Islet of Langerhans (tissue), 1 donor: ENCODE data around the gene COL6A2.
"Not testable (repeated sequence)": the region's sequence is repeated elsewhere in the genome, so short reads cannot be mapped to it uniquely, and the experiment has no call there.

Source experiments
- FAIRE-seq: peaks from one replicate; lab custom pipeline; 2011; peaks lifted over from hg19 to GRCh38; lab: Jason Lieb, UNC

COL6A2 gene

DNA sequence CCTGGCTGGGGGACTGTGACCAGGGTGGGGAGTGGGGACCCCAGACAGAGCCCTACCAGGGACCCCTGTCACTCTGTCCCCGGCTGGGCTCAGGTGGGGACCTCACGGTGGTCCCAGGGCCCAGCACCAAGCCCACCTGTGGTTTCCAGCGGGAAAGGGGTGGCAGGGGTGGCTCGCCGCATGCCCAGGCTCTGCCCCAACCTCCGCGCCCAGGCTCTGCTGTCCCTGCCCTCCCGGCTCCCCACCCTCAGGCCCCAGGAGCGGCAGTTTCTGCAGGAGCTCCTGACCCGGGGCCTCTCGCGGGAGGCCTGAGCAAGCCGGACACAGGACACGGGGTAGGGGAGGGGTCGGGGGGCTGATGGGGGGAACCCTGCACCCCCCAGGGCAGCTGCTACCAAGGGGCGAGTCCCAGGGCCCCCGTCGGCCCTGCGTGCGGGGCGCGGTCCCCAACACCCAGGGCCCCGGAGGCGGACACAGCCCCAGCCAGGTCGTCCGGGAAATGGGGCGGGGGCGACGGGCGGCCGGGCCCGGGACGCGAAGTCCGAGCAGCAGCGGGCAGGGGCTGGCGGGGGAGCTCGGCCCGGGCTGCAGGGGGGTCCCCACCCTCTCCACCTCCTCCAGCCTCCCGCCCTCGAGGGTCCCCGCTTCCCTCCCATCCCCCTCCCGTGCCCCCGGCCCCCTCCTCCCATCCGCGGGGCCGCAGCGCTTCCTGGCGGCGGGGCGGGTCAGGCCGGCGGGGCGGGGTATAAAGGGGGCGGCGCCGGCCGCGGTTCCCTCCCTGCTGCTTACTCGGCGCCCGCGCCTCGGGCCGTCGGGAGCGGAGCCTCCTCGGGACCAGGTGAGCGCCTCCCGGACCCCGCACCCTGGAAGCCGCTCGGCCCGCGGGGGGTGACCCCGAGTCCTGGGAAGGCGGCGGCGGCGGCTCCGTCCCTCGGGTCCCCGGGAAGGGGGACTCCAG is at the start of gene COL6A2:
Gene COL6A2 (plus strand): TSS at position 777 of the 958 bp plus-strand sequence.
- FAIRE-seq: no peak

- no peak for FAIRE-seq
Measured at GRCh38 chr21:46048926-46049889, 48.7 kb upstream of the COL6A2 start.

- no peak for FAIRE-seq
Measured at GRCh38 chr21:46049890-46050667, 47.8 kb upstream of the COL6A2 start.

DNA sequence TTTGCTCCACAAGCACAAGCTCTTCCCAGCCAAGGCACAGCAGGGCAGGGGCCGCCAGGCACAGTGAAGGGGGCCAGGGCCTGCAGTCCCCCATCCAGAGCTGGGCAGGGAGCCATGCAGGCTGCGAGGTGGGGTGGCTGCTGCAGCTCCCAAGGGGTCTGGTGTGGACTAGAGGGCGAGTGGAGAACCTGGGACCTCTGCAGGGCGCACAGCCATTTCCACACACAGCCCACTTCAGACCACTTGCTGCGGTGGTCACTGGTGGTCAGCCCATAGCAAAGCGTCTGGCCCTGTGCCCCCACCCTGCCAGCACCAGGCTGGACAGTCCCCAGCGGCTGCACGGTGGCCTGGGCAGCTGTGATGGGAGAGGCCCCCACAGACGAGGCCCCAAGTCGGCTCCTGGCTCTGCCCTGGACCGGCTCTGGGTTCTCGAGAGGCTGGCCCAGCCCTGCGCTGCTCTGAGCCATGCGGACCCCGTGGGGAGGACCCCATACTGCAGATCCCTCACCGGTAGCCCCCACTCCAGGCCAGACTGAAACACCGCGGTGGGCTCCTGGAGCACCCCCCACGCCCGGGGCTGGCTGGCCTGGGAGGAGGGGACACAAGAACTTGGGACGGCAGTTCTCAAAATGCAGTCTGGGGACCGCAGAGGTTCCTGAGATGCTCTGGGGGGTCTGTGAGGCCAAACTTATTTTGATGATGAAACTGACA is 47.1 kb upstream of the COL6A2 start:
- FAIRE-seq: no peak

GRCh38 chr21:46051379-46051770 is 46.5 kb upstream of the COL6A2 start:
- no peak for FAIRE-seq

DNA sequence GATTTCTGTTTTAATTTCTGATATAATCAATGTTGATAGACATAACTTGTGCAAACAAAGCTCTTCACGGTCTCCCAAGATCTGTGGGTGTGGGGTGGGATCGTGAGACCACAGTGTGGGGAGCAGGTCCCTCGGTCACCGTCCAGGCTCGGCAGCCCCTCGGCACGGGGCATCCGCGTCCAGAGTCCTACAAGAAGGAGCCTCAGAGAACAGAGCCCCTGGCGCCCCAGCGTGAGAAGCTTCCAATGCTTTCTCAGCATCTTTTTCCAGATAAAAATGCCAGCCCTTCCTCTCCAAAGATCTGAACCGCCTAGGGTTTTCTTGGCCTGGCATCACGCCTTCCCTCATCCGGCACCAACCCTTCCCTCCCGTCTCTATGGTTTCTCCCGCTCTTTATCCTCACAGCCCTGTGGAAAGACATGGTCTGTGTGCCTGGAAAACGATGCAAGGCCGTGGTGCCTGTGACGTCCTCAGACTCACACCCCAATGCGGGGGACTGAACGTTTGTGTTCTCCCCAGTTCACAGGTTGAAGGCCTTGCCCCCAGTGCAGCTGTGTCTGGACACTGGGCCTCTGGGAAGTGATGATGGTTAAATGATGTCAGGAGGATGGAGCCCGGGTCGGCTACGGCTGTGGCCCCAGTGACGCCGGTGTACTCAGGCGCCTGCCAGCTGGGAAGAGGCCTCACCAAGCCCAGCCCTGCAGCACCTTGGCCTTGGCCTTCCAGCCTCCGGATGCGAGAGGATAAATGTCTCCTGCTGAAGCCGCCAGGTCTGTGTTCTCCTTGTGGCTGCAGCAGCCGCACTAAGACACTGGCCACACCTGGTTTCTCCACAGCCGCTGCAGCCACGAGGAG is 45.9 kb upstream of the COL6A2 start:
- no peak for FAIRE-seq

- FAIRE-seq: no peak
Measured at GRCh38 chr21:46052703-46053651, 44.9 kb upstream of the COL6A2 start.

GRCh38 chr21:46054031-46054430 is 43.9 kb upstream of the COL6A2 start:
- no peak for FAIRE-seq

- no peak for FAIRE-seq
Measured at GRCh38 chr21:46054451-46054881, 43.4 kb upstream of the COL6A2 start.

- no peak for FAIRE-seq
Measured at GRCh38 chr21:46055863-46056281, 42.0 kb upstream of the COL6A2 start.

DNA sequence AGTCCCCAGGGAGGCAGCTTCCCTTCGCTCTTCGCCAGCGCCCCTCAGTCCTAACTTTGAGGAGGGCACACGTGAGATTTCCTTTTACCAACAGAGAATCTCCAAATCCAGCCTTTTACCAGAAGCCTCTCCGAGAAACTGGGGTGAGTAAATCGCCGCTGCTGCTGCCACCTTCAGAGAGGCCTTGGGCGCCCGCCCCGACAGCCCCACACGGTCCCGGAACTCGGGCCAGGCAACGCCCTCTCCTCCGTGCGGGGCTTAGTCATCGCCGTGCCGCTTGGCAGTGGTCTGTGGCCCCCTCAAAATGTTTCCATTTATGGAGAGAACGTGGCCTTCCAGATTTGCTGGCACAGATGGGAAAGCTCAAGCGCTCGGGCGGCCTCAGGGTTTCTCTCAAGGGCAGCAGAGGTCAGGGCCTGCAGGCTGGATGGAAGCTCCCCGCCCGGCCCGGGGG is 41.4 kb upstream of the COL6A2 start:
- FAIRE-seq: no peak

DNA sequence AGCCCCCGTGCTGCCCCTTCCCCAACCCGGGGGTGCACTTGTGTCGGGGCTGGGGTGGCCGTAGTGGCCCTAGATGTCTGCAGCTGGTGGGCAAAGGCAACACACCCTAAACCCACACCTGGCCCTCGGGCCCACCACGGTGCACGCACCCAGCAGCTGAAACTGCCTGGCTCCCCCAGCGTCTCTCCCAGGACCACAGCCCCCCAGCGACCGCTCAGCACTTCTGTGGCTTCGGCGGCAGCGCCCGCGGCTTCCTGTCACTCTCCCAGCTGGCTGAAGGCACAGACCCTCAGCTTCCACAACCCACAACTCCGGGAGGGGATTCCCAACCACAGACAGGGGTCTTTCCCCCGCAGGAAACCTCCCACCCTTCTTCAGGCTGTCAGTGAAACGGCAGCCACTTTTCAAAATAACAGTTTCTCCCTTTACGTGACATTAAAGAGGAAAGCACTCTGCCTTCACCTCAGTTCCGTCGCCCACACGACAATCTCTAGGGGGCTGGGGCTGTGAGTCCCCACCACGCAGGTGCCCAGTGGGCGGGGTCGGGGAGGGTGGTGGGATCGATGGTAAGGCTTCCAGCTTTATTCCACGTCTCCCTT is 40.7 kb upstream of the COL6A2 start:
- no peak for FAIRE-seq

- no peak for FAIRE-seq
Measured at GRCh38 chr21:46057710-46058241, 40.1 kb upstream of the COL6A2 start.

DNA sequence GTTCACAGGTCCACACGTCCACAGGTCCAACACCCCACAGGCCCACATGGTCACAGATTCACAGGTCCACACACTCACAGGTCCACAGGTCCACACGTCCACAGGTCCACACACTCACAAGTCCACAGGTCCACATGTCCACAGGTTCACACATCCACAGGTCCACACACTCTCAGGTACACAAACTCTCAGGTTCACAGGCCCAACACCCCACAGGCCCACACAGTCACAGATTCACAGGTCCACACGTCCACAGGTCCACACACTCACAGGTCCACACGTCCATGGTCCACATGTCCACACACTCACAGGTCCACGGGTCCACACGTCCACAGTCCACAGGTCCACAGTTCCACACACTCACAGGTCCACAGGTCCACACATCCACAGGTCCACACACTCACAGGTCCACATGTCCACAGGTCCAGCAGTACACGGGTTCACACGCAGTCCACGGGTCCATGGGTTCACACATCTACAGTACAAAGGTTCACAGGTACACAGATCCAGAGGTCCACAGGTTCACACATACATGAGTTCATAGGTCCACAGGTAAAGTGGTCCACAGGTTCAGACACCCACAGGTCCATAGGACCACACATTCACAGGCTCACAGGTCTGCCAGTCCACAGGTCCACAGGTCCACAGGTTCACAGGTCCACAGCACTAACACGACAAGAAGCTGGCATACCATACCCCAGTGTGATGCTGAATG is 39.3 kb upstream of the COL6A2 start:
- no peak for FAIRE-seq

DNA sequence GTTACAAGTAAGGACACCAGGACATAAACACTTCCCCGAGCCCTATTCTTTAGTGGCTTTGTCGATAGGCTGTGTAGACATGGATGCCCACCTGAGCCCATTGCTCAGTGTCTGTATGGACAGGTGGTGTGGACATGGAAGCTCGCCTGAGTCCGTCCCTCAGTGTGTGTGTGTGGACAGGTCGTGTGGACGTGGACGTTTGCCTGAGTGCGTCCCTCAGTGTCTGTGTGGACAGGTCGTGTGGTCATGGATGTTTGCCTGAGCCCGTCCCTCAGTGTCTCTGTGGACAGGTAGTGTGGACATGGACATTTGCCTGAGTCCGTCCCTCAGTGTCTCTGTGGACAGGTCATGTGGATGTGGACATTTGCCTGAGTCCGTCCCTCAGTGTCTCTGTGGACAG is 38.7 kb upstream of the COL6A2 start:
- no peak for FAIRE-seq

DNA sequence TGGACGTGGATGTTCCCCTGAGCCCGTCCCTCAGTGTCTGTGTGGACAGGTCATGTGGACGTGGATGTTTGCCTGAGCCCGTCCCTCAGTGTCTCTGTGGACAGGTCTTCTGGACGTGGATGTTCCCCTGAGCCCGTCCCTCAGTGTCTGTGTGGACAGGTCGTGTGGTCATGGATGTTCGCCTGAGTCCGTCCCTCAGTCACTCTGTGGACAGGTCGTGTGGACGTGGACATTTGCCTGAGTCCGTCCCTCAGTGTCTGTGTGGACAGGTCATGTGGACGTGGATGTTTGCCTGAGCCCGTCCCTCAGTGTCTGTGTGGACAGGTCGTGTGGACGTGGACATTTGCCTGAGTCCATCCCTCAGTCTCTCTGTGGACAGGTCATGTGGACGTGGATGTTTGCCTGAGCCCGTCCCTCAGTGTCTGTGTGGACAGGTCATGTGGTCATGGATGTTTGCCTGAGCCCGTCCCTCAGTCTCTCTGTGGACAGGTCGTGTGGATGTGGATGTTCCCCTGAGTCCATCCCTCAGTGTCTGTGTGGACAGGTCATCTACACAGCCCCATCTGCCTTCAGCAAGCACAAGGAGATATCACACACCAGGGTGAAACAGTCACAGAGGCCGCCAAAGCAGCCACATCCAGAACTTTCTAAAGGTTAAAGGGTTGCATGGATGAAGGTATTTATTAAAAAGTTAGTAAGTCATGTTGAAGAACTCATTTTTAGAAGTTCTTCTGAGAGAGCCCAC is 38.0 kb upstream of the COL6A2 start:
- not testable (repeated sequence) for FAIRE-seq

GRCh38 chr21:46060596-46061061 is 37.3 kb upstream of the COL6A2 start:
- no peak for FAIRE-seq
